PFSK-1 (cell line): Measurements from ENCODE around the gene CHD6.

Source experiments
- FOXP2 ChIP-seq: optimal IDR thresholded peaks from 2 replicates; pipeline ENCODE3; 2011; ENCODE audit warnings: borderline replicate concordance, control low read depth, inconsistent platforms; ENCODE audit not compliant: insufficient read depth; ENCODE audit errors: extremely low read length, extremely low read depth
- POLR2AphosphoS5 ChIP-seq: IDR thresholded peaks from 2 replicates; pipeline ENCODE4 v1.6.1; 2012; ENCODE audit warnings: low read depth, mild to moderate bottlenecking, control low read depth, low read length, moderate library complexity
- REST ChIP-seq, 2 experiments: IDR thresholded peaks; 2 replicates each; pipeline versions ENCODE4 v1.6.1 to v1.8.0; 2011 to 2012; ENCODE audit warnings: low read depth in 2 of 2, low read length in 2 of 2, control low read depth in 1 of 2, inconsistent platforms in 1 of 2, mild to moderate bottlenecking in 1 of 2, moderate library complexity in 1 of 2; ENCODE audit not compliant: insufficient read depth in 1 of 2
- SIN3A ChIP-seq: IDR thresholded peaks from 2 replicates; pipeline ENCODE4 v1.6.1; 2012; ENCODE audit warnings: mild to moderate bottlenecking, low read length, moderate library complexity, borderline replicate concordance; ENCODE audit not compliant: insufficient read depth
- TAF1 ChIP-seq: IDR thresholded peaks from 2 replicates; pipeline ENCODE4 v1.6.1; 2012; ENCODE audit warnings: low read length, control low read depth, borderline replicate concordance; ENCODE audit not compliant: insufficient read depth

- TF ChIP-seq POLR2AphosphoS5 (no peak), FOXP2 (no peak), TAF1 (no peak), REST (IDR thresholded peaks at IDR 0.05; ENCODE audit: insufficient read depth in 1 of 2, low read depth in 2 of 2, low read length in 2 of 2) (no peak), SIN3A (no peak)
Observed at GRCh38 chr20:41476013-41476441, 142.2 kb downstream of the CHD6 start.
